H7 (cell line): ENCODE measurements around the gene SH3BGR. TPM values are rescaled to one million over a fixed set of nuclear protein-coding genes. Genes with fewer than 3 reads are reported as not detected.
"Not testable (repeated sequence)": the region's sequence is repeated elsewhere in the genome, so short reads cannot be mapped to it uniquely, and the experiment has no call there.

Experiments
- DNase-seq: peaks from one replicate; pipeline ENCODE4 v3.0.0; 2012
- H3K27me3 ChIP-seq: 2 replicates; pipeline ENCODE4 v1.6.0; 2011; ENCODE audit warnings: mild to moderate bottlenecking, low read length; ENCODE audit not compliant: control insufficient read depth, insufficient read depth
- H3K36me3 ChIP-seq: replicated peaks from 2 replicates; pipeline ENCODE4 v1.5.1; 2011; ENCODE audit warnings: low read length; ENCODE audit not compliant: control insufficient read depth, insufficient read depth
- H3K4me3 ChIP-seq: 2 replicates; pipeline ENCODE4 v1.5.1; 2011; ENCODE audit warnings: low read depth, mild to moderate bottlenecking, control low read depth, low read length, moderate library complexity; ENCODE audit not compliant: insufficient read depth
- total RNA-seq: library from RNA; depleted of rRNA; stranded (reverse); fragments of >200 nt; shearing (Covaris generic); gene quantifications from 2 replicates; pipeline ENCODE4 v1.2.3, GENCODE V29; 2014; rRNA removed

SH3BGR gene
- total RNA-seq, result 1.4 and 1.6 TPM in 2 replicates

GRCh38 chr21:39451332-39452206 lies at the start of gene SH3BGR:
Gene SH3BGR, plus strand, starts transcription at chr21:39451970. Its CDS starts 127 bp downstream, at chr21:39452097.
- H3K4me3 ChIP-seq, result peak within 1 kb of the TSS; percentile 14; the same call in 1 of the 2 replicates
- no peaks in the 10 kb centered on the region for H3K36me3 ChIP-seq
- no peaks in the 10 kb centered on the region for H3K27me3 ChIP-seq
- DNase-seq, result peak; percentile 76

DNA sequence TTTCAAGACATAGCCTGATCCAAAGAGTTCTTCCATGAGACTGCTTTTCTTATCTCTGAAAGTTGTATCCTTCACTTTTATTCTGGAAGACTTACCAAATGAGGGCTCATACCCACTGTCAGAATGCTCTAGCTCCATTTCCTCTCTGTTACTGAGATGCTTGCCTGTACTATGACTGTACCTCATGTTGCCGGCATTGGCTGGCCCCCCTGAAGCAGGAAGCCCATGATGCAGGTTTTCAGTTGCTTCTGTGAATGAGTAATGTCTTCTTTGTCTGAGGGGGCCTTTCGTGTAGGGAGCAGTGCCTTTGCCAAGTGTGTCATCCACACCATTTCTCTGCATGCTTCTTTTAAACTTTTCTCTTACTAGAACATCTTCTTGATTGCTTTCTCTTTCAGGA lies 45.7 kb upstream of the SH3BGR start:
- Histone ChIP-seq H3K4me3 (no peak overlapping the region), H3K36me3 (no peaks in the 10 kb centered on the region), H3K27me3 (no peaks in the 10 kb centered on the region)
- DNase-seq, result no peak

DNA sequence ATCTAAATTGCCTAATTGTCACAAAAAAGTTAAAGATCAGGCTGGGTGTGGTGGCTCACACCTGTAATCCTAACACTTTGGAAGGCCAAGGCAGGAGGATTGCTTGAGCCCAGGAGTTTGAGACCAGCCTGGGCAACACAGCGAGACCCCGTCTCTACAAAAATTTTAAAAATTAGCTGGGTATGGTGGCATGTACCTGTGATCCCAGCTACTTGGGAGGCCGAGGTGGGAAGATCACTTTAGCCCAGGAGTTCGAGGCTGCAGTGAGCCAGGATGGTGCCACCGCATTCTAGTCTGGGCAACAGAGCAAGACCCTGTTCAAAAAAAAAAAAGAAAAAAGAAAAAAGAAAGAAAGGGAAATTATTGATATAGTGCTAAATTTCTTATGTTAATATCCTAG lies 32.6 kb upstream of the SH3BGR start:
- not testable (repeated sequence) for H3K36me3 ChIP-seq, H3K27me3 ChIP-seq, DNase-seq, H3K4me3 ChIP-seq

DNA sequence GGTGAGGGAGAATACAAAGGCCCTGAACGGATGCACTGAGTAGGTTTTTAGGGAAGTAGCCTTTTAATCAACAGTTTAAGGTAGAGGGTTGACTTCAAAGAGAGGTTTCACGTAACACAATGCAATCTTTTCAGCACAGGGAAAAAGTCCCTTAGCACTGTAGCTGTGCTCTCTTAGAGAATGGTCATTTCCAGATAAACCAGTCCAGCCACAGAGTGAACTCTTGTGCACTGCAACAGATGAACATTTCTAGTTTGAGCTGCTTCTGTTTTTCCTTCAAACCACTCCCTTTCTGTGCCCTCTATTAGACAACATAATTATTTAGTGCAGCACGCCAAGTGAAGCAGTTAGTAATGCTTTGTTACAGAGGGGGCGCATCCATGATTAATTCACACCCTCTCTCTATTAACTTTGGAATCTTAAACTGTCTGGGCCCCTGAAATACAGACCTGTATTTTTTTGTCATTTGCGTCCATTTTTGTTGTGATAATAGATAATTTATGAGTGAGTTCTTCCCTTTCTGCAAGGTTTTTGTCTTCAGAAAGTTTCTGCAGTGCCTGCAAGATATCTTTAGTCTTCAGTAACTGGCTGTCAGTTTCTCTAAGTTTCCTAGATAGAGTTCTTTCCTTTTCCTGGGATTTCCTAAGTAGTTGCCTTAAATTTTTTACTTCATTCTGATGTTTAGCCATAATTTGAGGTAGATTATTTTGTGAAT lies 29.1 kb upstream of the SH3BGR start:
- peak; percentile 24 for DNase-seq
- Histone ChIP-seq H3K4me3 (no peak overlapping the region), H3K27me3 (no peaks in the 10 kb centered on the region), H3K36me3 (no peaks in the 10 kb centered on the region)

DNA sequence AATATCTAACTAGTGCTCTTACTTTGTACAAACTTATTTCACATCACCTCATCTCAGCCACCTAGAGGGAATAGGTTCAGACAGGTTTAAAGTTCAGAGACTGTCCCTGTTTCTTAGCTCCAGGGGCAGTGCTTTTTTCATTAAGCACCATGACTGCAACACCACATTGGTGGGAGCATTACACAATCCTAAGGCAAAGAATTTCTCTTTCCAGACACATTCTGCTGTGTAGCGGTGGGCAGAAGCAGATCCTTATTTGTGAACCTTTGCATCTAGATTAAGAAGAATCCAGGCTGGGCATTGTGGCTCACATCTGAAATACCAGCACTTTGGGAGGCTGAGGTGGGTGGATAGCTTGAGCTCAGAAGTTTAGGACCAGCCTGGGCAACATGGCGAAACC lies 22.3 kb upstream of the SH3BGR start:
- Histone ChIP-seq H3K27me3 (no peaks in the 10 kb centered on the region), H3K36me3 (no peaks in the 10 kb centered on the region), H3K4me3 (no peak overlapping the region)
- no peak for DNase-seq

DNA sequence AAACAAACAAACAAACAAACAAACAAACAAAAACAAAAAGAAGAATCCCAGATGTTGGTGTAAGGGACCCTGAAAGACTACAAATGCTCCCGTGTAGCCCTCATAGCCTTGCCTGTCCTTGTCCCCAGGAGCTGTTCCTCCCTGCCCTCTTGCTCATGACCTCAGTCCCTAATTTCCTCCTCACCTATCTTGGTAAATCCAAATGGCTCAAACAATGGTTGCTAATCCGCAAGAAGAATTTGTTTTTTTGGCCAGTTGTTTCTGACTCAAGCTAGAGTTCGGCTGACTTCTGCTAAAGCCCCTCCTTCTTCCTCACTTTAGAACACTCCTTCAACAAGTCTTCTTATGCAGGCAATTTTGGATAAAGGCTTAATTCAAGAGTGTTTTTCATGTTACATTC lies 21.8 kb upstream of the SH3BGR start:
- H3K36me3 ChIP-seq, result no peaks in the 10 kb centered on the region
- DNase-seq, result no peak
- no peaks in the 10 kb centered on the region for H3K27me3 ChIP-seq
- H3K4me3 ChIP-seq, result no peak overlapping the region

- H3K27me3 ChIP-seq, result no peaks in the 10 kb centered on the region
- H3K36me3 ChIP-seq, result no peaks in the 10 kb centered on the region
- DNase-seq, result peak; percentile 31
- H3K4me3 ChIP-seq, result no peak overlapping the region
Measured at GRCh38 chr21:39430457-39430856, 21.3 kb upstream of the SH3BGR start.

- Histone ChIP-seq H3K27me3 (no peaks in the 10 kb centered on the region), H3K36me3 (no peaks in the 10 kb centered on the region), H3K4me3 (no peak overlapping the region)
- no peak for DNase-seq
Measured at GRCh38 chr21:39430954-39431353, 20.8 kb upstream of the SH3BGR start.

GRCh38 chr21:39434950-39435349 lies 16.8 kb upstream of the SH3BGR start:
- no peaks in the 10 kb centered on the region for H3K27me3 ChIP-seq
- H3K4me3 ChIP-seq, result no peak overlapping the region
- DNase-seq, result no peak
- H3K36me3 ChIP-seq, result no peaks in the 10 kb centered on the region

- no peaks in the 10 kb centered on the region for H3K27me3 ChIP-seq
- no peak for DNase-seq
Measured at GRCh38 chr21:39439232-39439631, 12.5 kb upstream of the SH3BGR start.

DNA sequence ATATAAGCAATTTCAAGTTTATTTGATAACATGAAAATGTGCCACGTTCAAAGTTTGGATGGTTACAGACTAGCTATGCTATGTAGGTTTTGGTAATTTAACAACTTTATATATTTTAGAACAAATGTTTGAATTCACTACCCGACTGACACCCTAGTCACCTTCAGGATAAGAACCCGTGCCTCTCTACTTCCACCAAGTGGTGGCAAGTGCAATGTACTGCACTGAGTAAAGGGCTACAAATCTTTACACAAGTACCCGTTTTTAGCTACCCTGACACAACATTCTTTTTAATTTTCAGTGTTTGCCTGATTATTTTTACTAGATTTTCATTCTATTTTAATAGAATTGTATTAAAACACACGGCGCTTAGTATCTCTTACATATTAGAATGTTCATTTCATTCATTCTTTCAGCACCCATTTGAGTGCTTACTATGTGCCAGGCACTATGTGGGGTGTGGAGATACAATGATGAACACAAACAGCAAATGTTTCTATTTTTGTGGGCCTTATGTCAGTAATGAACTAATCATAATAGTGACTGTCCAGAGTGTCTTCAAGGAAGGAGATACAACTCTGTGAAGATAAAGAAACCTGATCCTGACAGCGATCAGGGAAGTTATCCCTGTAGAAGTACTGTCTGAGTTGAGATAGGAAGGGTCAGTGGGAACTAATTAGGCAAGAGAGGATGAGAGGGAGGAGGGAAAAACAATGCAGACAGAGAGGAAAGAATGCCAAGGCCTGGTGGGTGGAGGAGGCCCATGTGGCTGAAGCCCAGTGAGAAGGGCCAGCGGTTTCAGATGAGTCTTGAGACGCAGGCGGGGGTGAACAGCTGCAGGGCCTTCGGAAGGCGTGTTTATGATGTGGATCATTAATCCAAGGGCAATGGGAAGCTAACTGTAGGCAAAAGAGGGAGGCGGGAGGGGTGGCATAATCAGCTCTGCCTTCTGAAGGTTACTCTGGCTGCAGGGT lies 10.0 kb upstream of the SH3BGR start:
- peak; percentile 51 for DNase-seq
- H3K36me3 ChIP-seq, result no peaks in the 10 kb centered on the region
- no peaks in the 10 kb centered on the region for H3K27me3 ChIP-seq

More at GRCh38 chr21:39439232-39439631, 12.5 kb upstream of the SH3BGR start:
- no peak overlapping the region for H3K4me3 ChIP-seq
- H3K36me3 ChIP-seq, result no peaks in the 10 kb centered on the region

DNA sequence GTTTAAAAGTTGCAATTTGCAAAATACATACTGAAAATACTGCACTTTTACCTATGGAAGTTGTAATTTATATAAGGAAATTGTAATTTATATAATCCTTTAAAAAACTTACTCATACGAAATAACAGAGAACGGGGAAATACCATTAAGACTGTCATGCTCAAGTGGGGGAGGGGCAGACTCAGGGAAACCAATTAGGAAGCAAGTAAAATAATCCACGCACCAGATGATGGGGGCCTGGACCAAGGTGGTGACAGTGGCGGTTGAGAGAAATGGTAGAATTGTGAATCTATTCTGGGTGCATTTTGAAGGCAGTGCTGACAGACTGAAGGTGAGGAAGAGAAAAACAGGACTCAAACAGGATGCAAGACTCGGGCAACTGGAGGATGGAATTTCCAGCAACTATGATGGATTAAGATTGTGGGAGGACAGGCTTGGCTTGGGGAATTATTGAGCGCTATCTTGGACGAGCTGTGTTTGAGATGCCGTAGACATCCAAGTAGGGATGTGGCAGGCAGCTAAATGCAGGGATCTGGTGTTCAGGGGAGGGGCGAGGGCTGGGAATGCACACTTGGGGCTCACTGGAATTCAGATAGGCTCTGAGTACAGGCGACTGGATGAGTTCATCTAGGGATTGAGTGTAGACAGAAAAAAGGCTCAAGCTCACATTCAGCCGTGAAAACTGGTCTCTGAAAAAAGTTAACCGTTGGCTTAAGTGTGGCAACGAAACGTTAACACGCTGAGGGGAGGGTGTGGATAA lies 7.2 kb upstream of the SH3BGR start:
- Histone ChIP-seq H3K4me3 (peak overlapping the region; percentile 85), H3K27me3 (no peaks in the 10 kb centered on the region), H3K36me3 (no peaks in the 10 kb centered on the region)
- no peak for DNase-seq

More for the DNA sequence above, 10.0 kb upstream of the SH3BGR start:
- no peak overlapping the region for H3K4me3 ChIP-seq

DNA sequence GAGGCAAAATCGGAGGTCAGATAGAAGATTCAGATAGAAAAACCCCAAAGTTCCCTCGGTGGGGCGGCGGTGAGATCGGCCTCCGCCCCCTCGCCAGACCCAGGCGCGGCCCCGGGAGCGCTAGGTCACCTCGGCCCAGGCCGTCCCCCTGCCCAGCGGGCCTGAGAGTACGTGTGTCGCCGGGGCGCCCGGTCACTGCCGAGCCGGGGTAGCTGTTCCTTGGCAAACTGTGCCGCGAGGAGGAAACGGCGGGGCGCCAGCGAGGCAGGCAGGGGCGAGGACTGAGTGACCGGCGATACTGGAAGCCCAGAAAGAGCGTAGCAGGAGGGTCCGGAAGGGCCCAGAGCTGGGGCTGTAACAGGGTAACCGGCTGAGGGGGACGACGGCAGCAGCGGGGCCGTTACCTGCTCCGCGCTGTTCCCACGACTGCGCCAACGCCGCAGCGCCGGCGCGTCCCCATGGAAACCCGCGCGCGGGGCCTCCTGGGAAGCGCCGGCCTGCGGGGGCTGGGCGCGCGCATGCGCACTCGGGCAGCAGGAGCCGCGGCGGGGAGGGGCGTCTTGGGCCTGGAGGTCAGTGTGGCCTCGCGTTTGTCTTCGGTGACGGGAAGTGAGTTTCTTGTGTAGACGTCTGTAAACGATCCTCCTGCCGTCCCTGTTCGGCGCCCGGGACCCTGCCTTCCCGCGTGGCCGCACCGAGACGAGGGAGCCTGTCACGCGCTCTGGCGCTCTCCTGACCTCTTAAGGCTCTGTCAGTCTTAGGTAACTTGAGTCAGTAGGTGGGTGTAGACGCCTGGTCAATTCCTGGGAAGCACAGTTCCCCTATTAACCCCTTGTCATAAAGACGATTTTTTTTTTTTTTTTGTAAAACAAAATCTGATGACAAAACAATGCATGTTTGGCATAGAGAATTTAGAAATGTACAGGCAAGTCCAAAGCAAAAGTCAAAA lies 6.2 kb upstream of the SH3BGR start, which contains the start of gene LCA5L:
TSS of gene LCA5L (minus strand) at position 458 of the 949 bp plus-strand sequence. CDS start 17,285 bp downstream, outside the sequence.
- H3K4me3 ChIP-seq, result peak within 1 kb of the TSS; percentile 85
- no peaks in the 10 kb centered on the region for H3K36me3 ChIP-seq
- DNase-seq, result peak; percentile 97
- no peaks in the 10 kb centered on the region for H3K27me3 ChIP-seq
